Activated B cell treated with CpG ODN at 0.5 μM for 24 hours (primary cell): ENCODE data around the gene OR51M1. TPM values are rescaled to one million over a fixed set of nuclear protein-coding genes. Genes with fewer than 3 reads are reported as not detected.

Experiments
- ATAC-seq: fragments of 200-7000 bp; cut with Tn5 transposase; one replicate; pipeline ENCODE4 v1.10.0; 2021; ENCODE audit warnings: low read depth, mild to moderate bottlenecking, moderate library complexity
- CTCF ChIA-PET: fragments of 350-600 bp; sonication (Branson Sonifier 250); formaldehyde crosslinking; loops from one replicate; lab custom pipeline; 2021; ENCODE audit warnings: antibody characterized with exemption; lab: Charles Lee
- POLR2A ChIA-PET: fragments of 350-600 bp; sonication (Branson Sonifier 250); formaldehyde crosslinking; loops from one replicate; lab custom pipeline; 2021; ENCODE audit warnings: antibody characterized with exemption; lab: Charles Lee
- DNase-seq: peaks from one replicate; pipeline ENCODE4 v3.0.0; 2022
- H3K27ac Mint-ChIP-seq: one replicate; pipeline ENCODE4 v1.8.0; 2020; ENCODE audit warnings: mixed read lengths
- H3K27me3 Mint-ChIP-seq: one replicate; pipeline ENCODE4 v1.8.0; 2021; ENCODE audit warnings: mixed read lengths
- H3K36me3 Mint-ChIP-seq: one replicate; pipeline ENCODE4 v1.8.0; 2021; ENCODE audit warnings: low read depth, mixed read lengths
- H3K4me1 Mint-ChIP-seq: one replicate; pipeline ENCODE4 v1.8.0; 2021; ENCODE audit warnings: mixed read lengths
- H3K4me3 Mint-ChIP-seq: one replicate; pipeline ENCODE4 v1.8.0; 2020; ENCODE audit warnings: mild to moderate bottlenecking, mixed read lengths
- H3K9me3 Mint-ChIP-seq: one replicate; pipeline ENCODE4 v1.8.0; 2020; ENCODE audit warnings: mixed read lengths
- CTCF ChIP-seq: fragments of 200-600 bp; IDR thresholded peaks from one replicate; pipeline ENCODE4 v1.8.0; 2022; ENCODE audit warnings: antibody characterized with exemption, mild to moderate bottlenecking
- intact Hi-C: fragments of 100-400 bp; cut with micrococcal nuclease; formaldehyde crosslinking; loops from one replicate; pipeline ENCODE4 v1.15.1; 2024
- total RNA-seq: library from RNA; stranded (reverse); gene quantifications from 2 replicates; pipeline ENCODE4 v1.2.3, GENCODE V29; 2022

OR51M1 gene
- total RNA-seq, 1 donor from 2014 or later: not detected

- no peak for TF ChIP-seq CTCF
- no peaks in the 10 kb centered on the region for H3K36me3 Mint-ChIP-seq
Measured at GRCh38 chr11:5368502-5369043, 15.0 kb upstream of the OR51M1 start.

DNA sequence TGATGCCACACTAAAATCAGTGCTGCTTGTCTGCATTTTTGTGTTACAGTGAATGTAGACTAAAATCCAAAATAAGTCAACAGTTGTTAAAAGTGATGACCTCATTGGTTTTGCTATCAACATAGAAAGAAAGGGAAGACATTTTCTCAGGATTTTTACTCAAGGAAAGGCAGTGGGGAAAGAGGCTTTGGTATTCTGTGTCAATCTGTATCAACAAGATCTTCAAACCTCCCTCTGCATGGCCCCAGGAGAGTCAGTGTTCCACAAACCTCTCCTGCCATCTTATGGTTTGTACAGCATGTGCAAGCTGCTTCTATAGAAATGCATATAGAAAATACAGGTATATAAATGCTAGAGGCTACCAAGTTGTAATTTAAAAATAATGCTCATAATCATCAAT, 13.8 kb upstream of the OR51M1 start:
- Mint-ChIP-seq H3K27me3 (peaks cover 4% of the 10 kb centered on the region), H3K4me1 (no peaks in the 10 kb centered on the region), H3K36me3 (no peaks in the 10 kb centered on the region), H3K27ac (no peak overlapping the region), H3K4me3 (no peak overlapping the region), H3K9me3 (peaks cover 3% of the 10 kb centered on the region)
- ChIA-PET POLR2A (no interaction called here), CTCF (no interaction called here)
- no peak for ATAC-seq
- TF ChIP-seq CTCF: no peak
- intact Hi-C loops: no loop called here
- no peak for DNase-seq

More at GRCh38 chr11:5368502-5369043, 15.0 kb upstream of the OR51M1 start:
- DNase-seq (no peak), ATAC-seq (no peak)
- Mint-ChIP-seq H3K4me3 (no peak overlapping the region), H3K4me1 (no peaks in the 10 kb centered on the region), H3K27ac (no peak overlapping the region), H3K9me3 (peaks cover 3% of the 10 kb centered on the region), H3K27me3 (peaks cover 2% of the 10 kb centered on the region)
- ChIA-PET CTCF (no interaction called here), POLR2A (no interaction called here)
- intact Hi-C loops: no loop called here

DNA sequence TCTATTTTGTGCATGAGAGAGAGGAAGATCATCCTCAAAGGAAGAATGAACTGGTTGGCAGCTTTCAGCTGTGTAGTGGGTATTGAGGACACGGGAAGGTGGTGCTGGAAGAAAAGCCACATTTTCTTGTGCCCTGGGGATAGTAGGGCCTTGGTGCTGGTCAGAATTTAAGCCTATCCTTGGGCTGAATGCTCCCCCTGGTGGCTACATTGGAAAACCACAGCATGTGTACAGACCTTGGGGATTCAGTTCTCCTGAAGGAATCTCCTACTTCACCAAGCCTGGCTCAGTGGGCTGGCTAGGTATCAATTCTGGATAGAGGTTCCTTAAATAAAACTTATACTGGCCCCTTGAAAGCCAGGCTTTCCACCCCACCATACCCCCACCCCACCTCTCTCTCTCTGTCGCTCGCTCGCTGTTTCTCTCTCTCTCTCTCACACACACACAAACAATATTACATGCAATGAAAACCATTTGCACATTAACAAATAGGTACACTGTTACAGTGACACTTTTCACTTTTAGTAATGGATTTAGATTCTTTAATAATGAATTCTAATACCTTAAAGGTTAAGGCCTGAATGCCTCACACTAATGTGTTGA, 2.8 kb upstream of the OR51M1 start:
- no peaks in the 10 kb centered on the region for H3K9me3 Mint-ChIP-seq
- H3K36me3 Mint-ChIP-seq: no peaks in the 10 kb centered on the region
- H3K27me3 Mint-ChIP-seq: no peaks in the 10 kb centered on the region
- no peak for TF ChIP-seq CTCF
- intact Hi-C loops: loop anchor here (1.0 to 5.0 kb wide), 3 partner anchors 257 to 744 kb away; partner anchors contain the start of genes OR51D1 and OR52N2
- ChIA-PET POLR2A (no interaction called here), CTCF (interaction anchor here (0.7 kb wide), 1 partner anchor 1193 kb away, joined by 5 read pairs; no protein-coding TSS in a partner anchor)
- H3K27ac Mint-ChIP-seq: no peak overlapping the region
- no peaks in the 10 kb centered on the region for H3K4me1 Mint-ChIP-seq
- no peak for DNase-seq
- H3K4me3 Mint-ChIP-seq: no peak overlapping the region
- no peak for ATAC-seq

GRCh38 chr11:5384335-5384734, 723 bp downstream of the OR51M1 start:
- ATAC-seq (no peak), DNase-seq (no peak)
- no peaks in the 10 kb centered on the region for H3K27me3 Mint-ChIP-seq
- H3K36me3 Mint-ChIP-seq: no peaks in the 10 kb centered on the region
- H3K9me3 Mint-ChIP-seq: no peaks in the 10 kb centered on the region
- POLR2A ChIA-PET: no interaction called here
- intact Hi-C loops: loop anchor here (5.0 kb wide), 2 partner anchors 423 to 747 kb away; partner anchors contain the start of genes OR51D1 and OR52N2
- CTCF ChIA-PET: no interaction called here
- H3K4me3 Mint-ChIP-seq: no peak overlapping the region
- no peak for TF ChIP-seq CTCF
- no peaks in the 10 kb centered on the region for H3K4me1 Mint-ChIP-seq
- H3K27ac Mint-ChIP-seq: no peak overlapping the region

- Mint-ChIP-seq H3K4me3 (no peak overlapping the region), H3K27me3 (no peaks in the 10 kb centered on the region), H3K27ac (no peak overlapping the region), H3K4me1 (no peaks in the 10 kb centered on the region), H3K9me3 (no peaks in the 10 kb centered on the region), H3K36me3 (no peaks in the 10 kb centered on the region)
- intact Hi-C loops: no loop called here
- no peak for TF ChIP-seq CTCF
- ATAC-seq (no peak), DNase-seq (no peak)
- ChIA-PET CTCF (no interaction called here), POLR2A (no interaction called here)
Measured at GRCh38 chr11:5390210-5390609, 6.6 kb downstream of the OR51M1 start.
